GM12878 (cell line): ENCODE results near the gene IGF2BP1. TPM values are rescaled to one million over a fixed set of nuclear protein-coding genes. Genes with fewer than 3 reads are reported as not detected.

Experiments used
- ATAC-seq: fragments of 200-7000 bp; cut with Tn5 transposase; 3 replicates; pipeline ENCODE4 v1.9.1; 2020; ENCODE audit warnings: mild to moderate bottlenecking, moderate library complexity
- BruUV-seq: library from RNA; stranded (reverse); fragments of 400-500 nt; replicated peaks from 2 replicates; lab custom pipeline; 2021; lab: Mats Ljungman, UMichigan
- CTCF ChIA-PET: fragments of 300-600 bp; sonication (Branson Sonifier 250); formaldehyde crosslinking; extraction: SDS; loops from one replicate; lab custom pipeline; 2021; ENCODE audit warnings: inconsistent platforms; lab: Yijun Ruan, JAX
- POLR2A ChIA-PET: fragments of 350-600 bp; formaldehyde crosslinking; extraction: SDS; loops from one replicate; lab custom pipeline; 2021; ENCODE audit warnings: inconsistent platforms; lab: Charles Lee
- RAD21 ChIA-PET: fragments of 300-600 bp; sonication (Branson Sonifier 250); formaldehyde crosslinking; loops from one replicate; lab custom pipeline; 2023; ENCODE audit warnings: antibody characterized with exemption; ENCODE audit not compliant: unreplicated experiment; lab: Charles Lee
- SMC1A ChIA-PET: fragments of 300-600 bp; sonication (Branson Sonifier 250); formaldehyde crosslinking; loops from one replicate; lab custom pipeline; 2023; ENCODE audit not compliant: unreplicated experiment, uncharacterized antibody; lab: Charles Lee
- DNase-seq: peaks from one replicate; pipeline ENCODE4 v3.0.0-alpha.2; 2011; ENCODE audit warnings: low read depth, low spot score
- FAIRE-seq: peaks from 3 replicates; lab custom pipeline; 2011; peaks lifted over from hg19 to GRCh38; lab: Jason Lieb, UNC
- H2AFZ ChIP-seq: 2 replicates; pipeline ENCODE4 v1.6.0; 2011; ENCODE audit warnings: low read depth, low read length, control low read depth; ENCODE audit not compliant: control insufficient read depth
- H3K27ac ChIP-seq: 2 replicates; pipeline ENCODE4 v1.5.1; 2011; ENCODE audit warnings: control low read depth; ENCODE audit not compliant: control insufficient read depth, insufficient read depth
- H3K27me3 ChIP-seq, 2 experiments: replicated peaks in 1 of 2; 2 replicates each; pipeline versions ENCODE4 v1.6.0 to v1.6.1; 2011; ENCODE audit warnings: low read length in 1 of 2; ENCODE audit not compliant: control insufficient read depth in 2 of 2, insufficient read depth in 2 of 2
- H3K36me3 ChIP-seq, 2 experiments: 2 replicates each; pipeline ENCODE4 v1.5.1; 2011; ENCODE audit warnings: low read length in 1 of 2; ENCODE audit not compliant: control insufficient read depth in 2 of 2, insufficient read depth in 2 of 2
- H3K4me1 ChIP-seq: 2 replicates; pipeline ENCODE4 v1.6.1; 2011; ENCODE audit warnings: mild to moderate bottlenecking, low read length, moderate library complexity, mixed read lengths; ENCODE audit not compliant: control insufficient read depth, insufficient read depth
- H3K4me2 ChIP-seq: 2 replicates; pipeline ENCODE4 v1.6.0; 2011; ENCODE audit warnings: control low read depth; ENCODE audit not compliant: control insufficient read depth, insufficient read depth
- H3K4me3 ChIP-seq: fragments of 200-600 bp; sonication (generic); 2 replicates; pipeline ENCODE4 v1.5.1; 2016
- H3K79me2 ChIP-seq: 2 replicates; pipeline ENCODE4 v1.6.0; 2011; ENCODE audit warnings: low read length; ENCODE audit not compliant: control insufficient read depth, insufficient read depth
- H3K9ac ChIP-seq: 2 replicates; pipeline ENCODE4 v1.8.0; 2011; ENCODE audit warnings: low read length, control low read depth, mixed read lengths; ENCODE audit not compliant: control insufficient read depth, insufficient read depth
- H3K9me3 ChIP-seq: replicated peaks from 3 replicates; pipeline ENCODE4 v1.5.1; 2011; ENCODE audit warnings: mild to moderate bottlenecking, low read length; ENCODE audit not compliant: control insufficient read depth, insufficient read depth
- H4K20me1 ChIP-seq: 2 replicates; pipeline ENCODE4 v1.6.0; 2011; ENCODE audit not compliant: control insufficient read depth, insufficient read depth
- EED ChIP-seq: sonication (generic); IDR thresholded peaks from 2 replicates; pipeline ENCODE4 v1.6.1; 2016; ENCODE audit warnings: antibody characterized with exemption, low read depth
- EGR1 ChIP-seq, 2 experiments: IDR thresholded peaks; 1 replicate in 1 of 2; 2 replicates in 1 of 2; pipeline ENCODE4 v1.6.1; 2011 to 2012; ENCODE audit warnings: low read depth in 2 of 2, low read length in 2 of 2, borderline replicate concordance in 1 of 2, mild to moderate bottlenecking in 1 of 2, moderate library complexity in 1 of 2
- ESRRA ChIP-seq: IDR thresholded peaks from 2 replicates; pipeline ENCODE4 v1.6.1; 2012; ENCODE audit warnings: mild to moderate bottlenecking, low read length, improper control_type of control experiment
- IKZF2 ChIP-seq, 2 experiments: fragments of 450-650 bp; IDR thresholded peaks; 2 replicates each; pipeline ENCODE4 v1.6.1; 2017; ENCODE audit warnings: mild to moderate bottlenecking in 2 of 2, moderate library complexity in 2 of 2
- MEF2A ChIP-seq: IDR thresholded peaks from 2 replicates; pipeline ENCODE4 v1.6.1; 2011; ENCODE audit warnings: low read depth, mild to moderate bottlenecking, low read length, moderate library complexity; ENCODE audit not compliant: insufficient read depth
- RB1 ChIP-seq: fragments of 450-650 bp; formaldehyde crosslinking; IDR thresholded peaks from 2 replicates; pipeline ENCODE4 v1.6.1; 2017; ENCODE audit warnings: mild to moderate bottlenecking, borderline replicate concordance
- STAT1 ChIP-seq: fragments of 450-650 bp; conservative IDR thresholded peaks from 2 replicates; pipeline ENCODE4 v1.6.1; 2014; ENCODE audit warnings: antibody characterized with exemption, mild to moderate bottlenecking
- SUZ12 ChIP-seq: fragments of 200-600 bp; sonication (generic); IDR thresholded peaks from one replicate; pipeline ENCODE4 v1.6.1; 2018; ENCODE audit warnings: antibody characterized with exemption, mild to moderate bottlenecking; ENCODE audit not compliant: unreplicated experiment
- TCF3 ChIP-seq: IDR thresholded peaks from 2 replicates; pipeline ENCODE4 v1.6.1; 2012; ENCODE audit warnings: low read depth, mild to moderate bottlenecking, low read length, borderline replicate concordance; ENCODE audit not compliant: insufficient read depth
- WGBS: methylation state at CpG from one replicate; pipeline ENCODE4 v1.1.6; 2016; ENCODE audit warnings: low lambda C conversion rate; ENCODE audit not compliant: insufficient replicate concordance, insufficient coverage; ENCODE audit errors: missing lambda C conversion rate; 5-methylcytosine and 5-hydroxymethylcytosine counted together
- in situ Hi-C: fragments of 300-500 bp; cut with MboI; formaldehyde crosslinking; loops from 9 replicates; pipeline ENCODE4 v1.14.3; 2018; ENCODE audit warnings: mixed read lengths
- intact Hi-C: fragments of 100-400 bp; cut with micrococcal nuclease; formaldehyde crosslinking; loops from one replicate; pipeline ENCODE4 v1.14.2; 2022; ENCODE audit not compliant: unreplicated experiment
- polyA plus RNA-seq, 11 experiments: library from polyadenylated mRNA; depleted of rRNA in 4 of 11; unstranded in 6 of 11; stranded (reverse) in 5 of 11; fragments of >200 nt; fragmentation: Nextera tagmentation in 4 of 11; fragmentation: Illumina TruSeq in 1 of 11; extraction: Ambion mirVana in 4 of 11; extraction: Trizol in 1 of 11; gene quantifications; 1 replicate in 1 of 11; 2 replicates in 10 of 11; pipeline versions ENCODE4 v1.2.1 to v1.2.3, GENCODE V29; 2011 to 2016; ENCODE audit warnings: inconsistent platforms in 2 of 11, missing spikeins in 2 of 11, low read depth in 1 of 11
- total RNA-seq, 4 experiments: library from RNA; depleted of rRNA in 3 of 4; stranded (reverse); fragments of >200 nt in 3 of 4; fragmentation: Illumina TruSeq in 1 of 4; extraction: Trizol in 1 of 4; gene quantifications; 2 replicates each; pipeline versions ENCODE4 v1.2.1 to v1.2.3, GENCODE V29; 2013 to 2021
- TF ChIP-seq, protein P1 (sequence below): fragments of 450-650 bp; IDR thresholded peaks from 2 replicates; pipeline ENCODE4 v1.6.1; 2017; ENCODE audit warnings: antibody characterized with exemption, mild to moderate bottlenecking, moderate library complexity
- TF ChIP-seq, protein P2 (sequence below): fragments of 450-650 bp; IDR thresholded peaks from 2 replicates; pipeline ENCODE4 v1.6.1; 2017; ENCODE audit warnings: mild to moderate bottlenecking, moderate library complexity
- TF ChIP-seq, protein P3 (sequence below): fragments of 450-650 bp; IDR thresholded peaks from 2 replicates; pipeline ENCODE4 v1.6.1; 2018; ENCODE audit warnings: borderline replicate concordance, mild to moderate bottlenecking; ENCODE audit not compliant: partially characterized antibody
- TF ChIP-seq, protein P4 (sequence below): IDR thresholded peaks from 2 replicates; pipeline ENCODE4 v1.6.1; 2012; ENCODE audit warnings: low read length, inconsistent platforms

Gene IGF2BP1
- total and polyA plus RNA-seq, 10 of the 15 experiments (the other 5 are each of a cell fraction or from before 2014, with no cell fraction given): 0.04 to 2.4 (median 0.13) TPM; not detected in 1

- Histone ChIP-seq H3K9me3 (no peaks in the 10 kb centered on the region), H3K27me3 (no peaks in the 10 kb centered on the region; a peak in 2 of 4 replicates), H3K9ac (no peak overlapping the region), H3K79me2 (no peaks in the 10 kb centered on the region), H3K36me3 (no peaks in the 10 kb centered on the region), H4K20me1 (no peaks in the 10 kb centered on the region), H3K4me1 (no peaks in the 10 kb centered on the region), H3K4me2 (no peak overlapping the region), H2AFZ (no peak overlapping the region), H3K27ac (no peak overlapping the region), H3K4me3 (no peak overlapping the region)
- no TSS peak for BruUV-seq
- intact Hi-C loops (no loop called here), in situ Hi-C loops (no loop called here)
- FAIRE-seq (no peak), DNase-seq (no peak), ATAC-seq (no peak)
- 1% methylated on average over 3 of the region's 3 CpGs for WGBS
- ChIA-PET POLR2A (interaction anchor here (0.6 kb wide), 1 partner anchor 221 kb away, joined by 3 read pairs; no protein-coding TSS in a partner anchor), CTCF (no interaction called here), SMC1A (interaction anchor here (1.0 kb wide), 1 partner anchor 145 kb away, joined by 3 read pairs; no protein-coding TSS in a partner anchor), RAD21 (no interaction called here)
- TF ChIP-seq SUZ12 (no peak), EGR1 (IDR thresholded peaks at IDR 0.05; ENCODE audit: borderline replicate concordance in 1 of 2, low read depth in 2 of 2, low read length in 2 of 2) (no peak), IKZF2 (IDR thresholded peaks at IDR 0.05) (no peak), EED (no peak), TCF3 (no peak), RB1 (no peak), STAT1 (no peak), MEF2A (no peak), ESRRA (no peak)
- TF ChIP-seq, protein P1, sequence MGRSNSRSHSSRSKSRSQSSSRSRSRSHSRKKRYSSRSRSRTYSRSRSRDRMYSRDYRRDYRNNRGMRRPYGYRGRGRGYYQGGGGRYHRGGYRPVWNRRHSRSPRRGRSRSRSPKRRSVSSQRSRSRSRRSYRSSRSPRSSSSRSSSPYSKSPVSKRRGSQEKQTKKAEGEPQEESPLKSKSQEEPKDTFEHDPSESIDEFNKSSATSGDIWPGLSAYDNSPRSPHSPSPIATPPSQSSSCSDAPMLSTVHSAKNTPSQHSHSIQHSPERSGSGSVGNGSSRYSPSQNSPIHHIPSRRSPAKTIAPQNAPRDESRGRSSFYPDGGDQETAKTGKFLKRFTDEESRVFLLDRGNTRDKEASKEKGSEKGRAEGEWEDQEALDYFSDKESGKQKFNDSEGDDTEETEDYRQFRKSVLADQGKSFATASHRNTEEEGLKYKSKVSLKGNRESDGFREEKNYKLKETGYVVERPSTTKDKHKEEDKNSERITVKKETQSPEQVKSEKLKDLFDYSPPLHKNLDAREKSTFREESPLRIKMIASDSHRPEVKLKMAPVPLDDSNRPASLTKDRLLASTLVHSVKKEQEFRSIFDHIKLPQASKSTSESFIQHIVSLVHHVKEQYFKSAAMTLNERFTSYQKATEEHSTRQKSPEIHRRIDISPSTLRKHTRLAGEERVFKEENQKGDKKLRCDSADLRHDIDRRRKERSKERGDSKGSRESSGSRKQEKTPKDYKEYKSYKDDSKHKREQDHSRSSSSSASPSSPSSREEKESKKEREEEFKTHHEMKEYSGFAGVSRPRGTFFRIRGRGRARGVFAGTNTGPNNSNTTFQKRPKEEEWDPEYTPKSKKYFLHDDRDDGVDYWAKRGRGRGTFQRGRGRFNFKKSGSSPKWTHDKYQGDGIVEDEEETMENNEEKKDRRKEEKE: no peak
- TF ChIP-seq, protein P2, sequence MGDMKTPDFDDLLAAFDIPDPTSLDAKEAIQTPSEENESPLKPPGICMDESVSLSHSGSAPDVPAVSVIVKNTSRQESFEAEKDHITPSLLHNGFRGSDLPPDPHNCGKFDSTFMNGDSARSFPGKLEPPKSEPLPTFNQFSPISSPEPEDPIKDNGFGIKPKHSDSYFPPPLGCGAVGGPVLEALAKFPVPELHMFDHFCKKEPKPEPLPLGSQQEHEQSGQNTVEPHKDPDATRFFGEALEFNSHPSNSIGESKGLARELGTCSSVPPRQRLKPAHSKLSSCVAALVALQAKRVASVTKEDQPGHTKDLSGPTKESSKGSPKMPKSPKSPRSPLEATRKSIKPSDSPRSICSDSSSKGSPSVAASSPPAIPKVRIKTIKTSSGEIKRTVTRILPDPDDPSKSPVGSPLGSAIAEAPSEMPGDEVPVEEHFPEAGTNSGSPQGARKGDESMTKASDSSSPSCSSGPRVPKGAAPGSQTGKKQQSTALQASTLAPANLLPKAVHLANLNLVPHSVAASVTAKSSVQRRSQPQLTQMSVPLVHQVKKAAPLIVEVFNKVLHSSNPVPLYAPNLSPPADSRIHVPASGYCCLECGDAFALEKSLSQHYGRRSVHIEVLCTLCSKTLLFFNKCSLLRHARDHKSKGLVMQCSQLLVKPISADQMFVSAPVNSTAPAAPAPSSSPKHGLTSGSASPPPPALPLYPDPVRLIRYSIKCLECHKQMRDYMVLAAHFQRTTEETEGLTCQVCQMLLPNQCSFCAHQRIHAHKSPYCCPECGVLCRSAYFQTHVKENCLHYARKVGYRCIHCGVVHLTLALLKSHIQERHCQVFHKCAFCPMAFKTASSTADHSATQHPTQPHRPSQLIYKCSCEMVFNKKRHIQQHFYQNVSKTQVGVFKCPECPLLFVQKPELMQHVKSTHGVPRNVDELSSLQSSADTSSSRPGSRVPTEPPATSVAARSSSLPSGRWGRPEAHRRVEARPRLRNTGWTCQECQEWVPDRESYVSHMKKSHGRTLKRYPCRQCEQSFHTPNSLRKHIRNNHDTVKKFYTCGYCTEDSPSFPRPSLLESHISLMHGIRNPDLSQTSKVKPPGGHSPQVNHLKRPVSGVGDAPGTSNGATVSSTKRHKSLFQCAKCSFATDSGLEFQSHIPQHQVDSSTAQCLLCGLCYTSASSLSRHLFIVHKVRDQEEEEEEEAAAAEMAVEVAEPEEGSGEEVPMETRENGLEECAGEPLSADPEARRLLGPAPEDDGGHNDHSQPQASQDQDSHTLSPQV: no peak
- TF ChIP-seq, protein P3, sequence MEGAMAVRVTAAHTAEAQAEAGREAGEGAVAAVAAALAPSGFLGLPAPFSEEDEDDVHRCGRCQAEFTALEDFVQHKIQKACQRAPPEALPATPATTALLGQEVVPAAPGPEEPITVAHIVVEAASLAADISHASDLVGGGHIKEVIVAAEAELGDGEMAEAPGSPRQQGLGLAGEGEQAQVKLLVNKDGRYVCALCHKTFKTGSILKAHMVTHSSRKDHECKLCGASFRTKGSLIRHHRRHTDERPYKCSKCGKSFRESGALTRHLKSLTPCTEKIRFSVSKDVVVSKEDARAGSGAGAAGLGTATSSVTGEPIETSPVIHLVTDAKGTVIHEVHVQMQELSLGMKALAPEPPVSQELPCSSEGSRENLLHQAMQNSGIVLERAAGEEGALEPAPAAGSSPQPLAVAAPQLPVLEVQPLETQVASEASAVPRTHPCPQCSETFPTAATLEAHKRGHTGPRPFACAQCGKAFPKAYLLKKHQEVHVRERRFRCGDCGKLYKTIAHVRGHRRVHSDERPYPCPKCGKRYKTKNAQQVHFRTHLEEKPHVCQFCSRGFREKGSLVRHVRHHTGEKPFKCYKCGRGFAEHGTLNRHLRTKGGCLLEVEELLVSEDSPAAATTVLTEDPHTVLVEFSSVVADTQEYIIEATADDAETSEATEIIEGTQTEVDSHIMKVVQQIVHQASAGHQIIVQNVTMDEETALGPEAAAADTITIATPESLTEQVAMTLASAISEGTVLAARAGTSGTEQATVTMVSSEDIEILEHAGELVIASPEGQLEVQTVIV: no peak
- TF ChIP-seq, protein P4, sequence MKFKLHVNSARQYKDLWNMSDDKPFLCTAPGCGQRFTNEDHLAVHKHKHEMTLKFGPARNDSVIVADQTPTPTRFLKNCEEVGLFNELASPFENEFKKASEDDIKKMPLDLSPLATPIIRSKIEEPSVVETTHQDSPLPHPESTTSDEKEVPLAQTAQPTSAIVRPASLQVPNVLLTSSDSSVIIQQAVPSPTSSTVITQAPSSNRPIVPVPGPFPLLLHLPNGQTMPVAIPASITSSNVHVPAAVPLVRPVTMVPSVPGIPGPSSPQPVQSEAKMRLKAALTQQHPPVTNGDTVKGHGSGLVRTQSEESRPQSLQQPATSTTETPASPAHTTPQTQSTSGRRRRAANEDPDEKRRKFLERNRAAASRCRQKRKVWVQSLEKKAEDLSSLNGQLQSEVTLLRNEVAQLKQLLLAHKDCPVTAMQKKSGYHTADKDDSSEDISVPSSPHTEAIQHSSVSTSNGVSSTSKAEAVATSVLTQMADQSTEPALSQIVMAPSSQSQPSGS: no peak
Observed at GRCh38 chr17:49024523-49024922, 27.3 kb downstream of the IGF2BP1 start.
